C4-2B (cell line): Measurements from ENCODE around the gene ASPN.

Source experiments
- CTCF ChIP-seq: fragments of 450-650 bp; conservative IDR thresholded peaks from 2 replicates; pipeline ENCODE4 v1.5.1; 2017; ENCODE audit warnings: mild to moderate bottlenecking
- ZFX ChIP-seq: fragments of 450-650 bp; IDR thresholded peaks from 2 replicates; pipeline ENCODE4 v1.6.1; 2017

- TF ChIP-seq CTCF (no peak), ZFX (no peak)
These were observed 42.2 kb downstream of the ASPN start for GRCh38 chr9:92439921-92440750.
